Measurements from ENCODE around the gene KBTBD2.
A peak's percentile ranks its signal among the peaks of the same experiment; 100 is the strongest.
"Not testable (repeated sequence)": the region's sequence is repeated elsewhere in the genome, so short reads cannot be mapped to it uniquely, and the experiment has no call there.

KBTBD2 gene

DNA sequence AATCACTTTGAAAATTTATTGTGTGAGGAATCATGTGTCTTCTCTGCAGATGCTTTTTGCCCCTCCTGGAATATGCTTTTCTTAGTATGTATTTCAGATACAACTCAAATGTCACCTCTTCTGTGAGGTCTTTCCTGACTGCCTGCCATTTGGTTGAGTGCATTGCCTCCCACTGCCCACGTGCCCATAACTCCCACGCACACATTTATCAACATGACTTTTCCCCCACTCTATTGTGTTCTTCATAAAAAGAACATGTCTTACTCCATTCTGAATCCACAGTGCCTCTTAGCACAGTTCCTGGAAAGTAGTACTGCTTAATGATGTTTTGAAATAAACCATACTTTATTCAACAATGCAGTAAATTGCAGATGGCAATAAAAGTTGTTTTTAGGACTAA is 42.9 kb downstream of the KBTBD2 start:
- in situ Hi-C loops (cut with MboI; ENCODE audit: low sequenced_read_pairs, unreplicated experiment); DNase-seq (ENCODE audit: low spot score): not testable (repeated sequence)

DNA sequence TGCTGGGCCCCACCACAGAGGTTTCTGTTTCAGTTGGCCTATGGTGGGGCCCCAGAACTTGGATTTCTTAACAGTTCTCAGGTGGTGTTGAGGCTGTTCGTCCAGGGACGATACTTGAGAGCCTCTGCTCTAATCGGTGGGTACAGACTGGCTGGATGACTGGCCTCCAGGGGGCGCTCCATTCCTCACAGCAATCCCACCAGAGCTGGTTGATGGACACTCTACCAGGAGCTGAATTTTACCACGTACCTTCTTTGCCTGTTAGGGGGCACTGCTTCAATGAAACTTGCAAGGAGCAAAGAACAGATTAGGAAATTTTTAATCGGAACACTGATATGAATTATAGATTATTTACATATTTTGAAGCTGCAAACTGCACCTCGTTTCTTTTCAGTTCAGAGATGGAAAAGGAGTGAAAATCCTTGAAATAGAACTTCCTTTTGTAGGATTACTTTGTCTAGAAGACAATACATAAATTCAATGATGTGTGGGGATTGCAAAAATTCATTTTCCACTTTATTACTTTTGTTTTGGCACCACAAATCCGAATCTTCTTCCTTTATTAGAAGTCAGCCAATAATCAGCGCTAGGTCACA is 44.8 kb downstream of the KBTBD2 start:
- in situ Hi-C loops (cut with MboI; ENCODE audit: low sequenced_read_pairs, unreplicated experiment), result no loop called here
- TF ChIP-seq, protein P1, sequence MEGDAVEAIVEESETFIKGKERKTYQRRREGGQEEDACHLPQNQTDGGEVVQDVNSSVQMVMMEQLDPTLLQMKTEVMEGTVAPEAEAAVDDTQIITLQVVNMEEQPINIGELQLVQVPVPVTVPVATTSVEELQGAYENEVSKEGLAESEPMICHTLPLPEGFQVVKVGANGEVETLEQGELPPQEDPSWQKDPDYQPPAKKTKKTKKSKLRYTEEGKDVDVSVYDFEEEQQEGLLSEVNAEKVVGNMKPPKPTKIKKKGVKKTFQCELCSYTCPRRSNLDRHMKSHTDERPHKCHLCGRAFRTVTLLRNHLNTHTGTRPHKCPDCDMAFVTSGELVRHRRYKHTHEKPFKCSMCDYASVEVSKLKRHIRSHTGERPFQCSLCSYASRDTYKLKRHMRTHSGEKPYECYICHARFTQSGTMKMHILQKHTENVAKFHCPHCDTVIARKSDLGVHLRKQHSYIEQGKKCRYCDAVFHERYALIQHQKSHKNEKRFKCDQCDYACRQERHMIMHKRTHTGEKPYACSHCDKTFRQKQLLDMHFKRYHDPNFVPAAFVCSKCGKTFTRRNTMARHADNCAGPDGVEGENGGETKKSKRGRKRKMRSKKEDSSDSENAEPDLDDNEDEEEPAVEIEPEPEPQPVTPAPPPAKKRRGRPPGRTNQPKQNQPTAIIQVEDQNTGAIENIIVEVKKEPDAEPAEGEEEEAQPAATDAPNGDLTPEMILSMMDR (IDR thresholded peaks at IDR 0.05; ENCODE audit: borderline replicate concordance, control extremely low read depth, extremely low read depth, insufficient read depth, missing control alignments), result peak; percentile 87
- DNase-seq (ENCODE audit: low spot score), result peak; percentile 67

DNA sequence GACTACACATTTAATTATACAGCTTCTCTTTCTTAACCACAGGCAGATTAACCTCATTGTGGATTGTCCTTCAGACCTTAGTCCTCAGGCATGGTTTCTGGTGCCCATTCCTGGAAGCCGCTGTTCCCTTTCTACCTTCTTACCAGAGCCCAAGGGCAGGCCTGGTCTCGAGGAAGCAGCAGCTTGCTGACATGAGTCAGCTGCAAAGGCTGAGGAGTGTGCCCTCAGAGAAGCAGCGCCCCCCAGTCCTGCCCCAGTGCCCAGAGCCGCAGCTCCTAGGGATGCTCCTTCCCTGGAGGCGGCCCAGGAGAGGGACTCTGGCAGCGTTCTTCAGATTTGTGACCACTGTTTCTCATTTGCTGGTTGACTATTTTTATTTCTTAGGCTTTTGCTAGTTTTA is 46.8 kb downstream of the KBTBD2 start:
- in situ Hi-C loops (cut with MboI; ENCODE audit: low sequenced_read_pairs, unreplicated experiment); DNase-seq (ENCODE audit: low spot score): not testable (repeated sequence)

DNA sequence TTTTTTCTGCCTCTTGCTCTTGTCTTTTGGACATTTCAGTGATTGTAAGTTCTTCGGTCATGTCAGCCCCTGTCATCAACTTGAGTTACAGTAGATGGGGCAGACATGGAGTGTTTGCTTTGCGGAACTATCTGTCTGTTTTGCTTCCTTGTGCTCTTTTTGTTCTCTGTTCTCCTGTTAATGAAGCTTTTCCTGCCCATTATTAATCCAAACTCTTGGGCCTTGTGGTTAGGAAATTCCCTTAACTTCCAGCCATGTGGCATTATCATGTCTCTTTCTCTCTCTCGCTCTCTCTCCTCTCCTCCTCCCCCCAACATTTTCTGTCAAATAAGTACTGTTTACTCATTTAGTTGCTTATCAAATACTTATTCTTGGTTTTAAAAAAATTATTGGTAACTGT is 47.8 kb downstream of the KBTBD2 start:
- DNase-seq (ENCODE audit: low spot score), result not testable (repeated sequence)

DNA sequence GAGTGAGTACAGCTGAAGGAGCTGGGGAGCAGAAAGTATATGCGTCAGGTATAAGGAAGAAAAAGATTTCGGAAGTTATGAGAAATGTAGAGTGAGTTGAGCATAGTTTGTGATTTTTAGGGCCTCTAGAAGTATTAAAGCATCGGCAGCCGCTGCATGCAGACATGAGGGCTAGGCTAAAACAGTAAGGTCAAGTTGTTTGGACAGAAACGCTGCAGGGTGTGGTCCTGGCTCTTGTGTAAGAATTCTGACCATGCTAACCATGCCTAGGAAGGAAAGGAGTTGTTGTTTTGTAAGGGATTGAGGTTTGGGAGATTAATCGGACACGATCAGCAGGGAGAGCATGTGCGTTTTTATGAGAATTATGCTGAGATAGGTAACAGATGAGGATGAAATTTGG is 51.7 kb downstream of the KBTBD2 start:
- DNase-seq (ENCODE audit: low spot score); in situ Hi-C loops (cut with MboI; ENCODE audit: low sequenced_read_pairs, unreplicated experiment): not testable (repeated sequence)

More for the DNA sequence above, 47.8 kb downstream of the KBTBD2 start:
- in situ Hi-C loops (cut with MboI; ENCODE audit: low sequenced_read_pairs, unreplicated experiment), result not testable (repeated sequence)

DNA sequence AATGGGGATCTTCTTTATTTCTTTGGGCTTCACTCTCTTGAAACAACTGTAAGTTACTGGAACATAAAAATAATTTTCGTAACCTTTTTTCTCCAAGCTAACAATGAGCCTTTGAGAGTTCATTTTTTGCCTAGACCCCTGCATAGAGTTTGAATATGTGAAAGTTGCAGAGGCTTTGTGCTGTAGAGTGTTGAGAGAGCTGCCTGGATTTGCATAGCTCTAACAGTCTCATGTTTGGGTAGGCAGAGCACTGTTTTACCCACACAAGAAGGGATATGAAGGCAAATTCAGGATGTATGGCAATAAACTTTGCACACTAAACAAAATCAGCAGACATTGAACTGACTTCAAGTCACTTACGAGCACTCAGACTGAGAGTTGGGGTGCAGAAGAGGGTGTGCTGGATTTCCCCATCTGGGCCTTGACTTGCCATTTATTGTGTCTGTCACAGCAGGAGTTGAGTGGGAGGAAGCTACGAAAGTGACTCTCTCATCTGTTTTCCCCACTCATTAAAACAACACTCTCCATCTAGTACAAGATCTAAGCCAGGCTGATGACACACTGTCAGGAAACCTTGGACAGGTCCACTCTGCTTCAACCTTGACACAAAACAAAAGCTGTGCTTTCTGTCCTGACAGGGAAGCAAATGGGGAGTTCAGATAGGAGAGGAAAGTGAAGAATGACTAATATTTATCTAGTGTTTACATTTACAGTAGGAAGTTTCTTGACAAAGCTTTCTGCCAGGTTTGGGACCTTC is 62.4 kb downstream of the KBTBD2 start:
- in situ Hi-C loops (cut with MboI; ENCODE audit: low sequenced_read_pairs, unreplicated experiment); DNase-seq (ENCODE audit: low spot score): not testable (repeated sequence)
